GM18858 (cell line): ENCODE measurements around the gene MSH6.
"Not testable (repeated sequence)": the region's sequence is repeated elsewhere in the genome, so short reads cannot be mapped to it uniquely, and the experiment has no call there.

Experiments
- ATAC-seq: cut with Tn5 transposase; IDR thresholded peaks from one replicate; pipeline ENCODE4 v1.9.1; 2021; ENCODE audit not compliant: unreplicated experiment

MSH6 gene

DNA sequence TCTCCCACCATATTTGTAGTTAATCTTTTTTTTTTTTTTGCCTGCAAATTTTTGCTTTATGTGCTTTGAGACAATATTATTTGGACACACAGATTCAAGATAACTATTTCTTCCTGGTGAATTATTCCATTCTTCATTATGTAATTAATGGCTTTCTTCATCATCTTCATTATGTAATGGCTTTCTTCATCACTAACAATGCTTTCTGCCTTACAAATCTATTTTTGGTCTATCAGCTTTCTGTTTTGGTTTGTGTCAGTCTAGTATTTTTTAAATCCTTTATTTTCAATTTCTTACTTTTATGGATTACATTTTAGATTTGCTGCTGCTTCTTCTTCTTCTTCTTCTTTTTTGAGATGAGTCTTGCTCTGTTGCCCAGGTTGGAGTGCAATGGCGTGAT, 60.5 kb downstream of the MSH6 start:
- ATAC-seq, result no peak

DNA sequence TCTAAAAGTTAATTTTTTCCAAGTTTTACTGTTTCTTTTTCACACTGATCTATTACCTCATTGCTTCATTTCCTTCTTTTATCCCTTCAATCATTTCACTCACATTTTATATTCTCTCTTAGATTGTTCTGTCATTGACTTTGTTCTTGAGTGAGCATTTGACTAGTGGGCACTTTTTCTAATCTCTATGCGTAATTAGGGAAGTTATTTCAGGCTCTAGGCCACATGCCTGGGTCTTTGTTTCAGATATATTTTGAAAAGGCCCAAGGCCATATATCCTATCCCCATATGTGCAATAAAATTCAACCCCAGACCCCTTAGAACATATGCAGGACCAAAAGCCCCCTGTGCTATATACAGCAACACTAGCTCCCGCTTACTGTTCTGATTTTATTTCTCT, 61.2 kb downstream of the MSH6 start:
- no peak for ATAC-seq

DNA sequence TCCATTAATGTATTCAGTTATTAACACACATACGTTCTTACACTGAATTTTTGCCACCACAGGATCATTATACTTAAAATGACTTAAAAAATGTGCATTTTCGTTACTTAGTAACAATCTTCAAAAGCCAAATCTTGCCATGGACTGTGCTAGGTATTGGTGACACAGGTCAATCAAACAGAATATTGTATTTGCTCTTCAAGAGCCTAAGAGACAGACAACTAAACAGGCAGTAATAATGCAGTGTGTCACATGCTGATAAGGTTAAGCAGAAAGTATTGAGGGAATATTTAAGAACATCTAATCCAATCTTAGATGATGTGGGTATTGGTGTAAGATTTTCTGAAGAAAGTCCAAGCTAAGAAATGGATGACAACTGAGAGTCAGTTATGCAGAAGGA, 66.4 kb downstream of the MSH6 start:
- ATAC-seq, result no peak

GRCh38 chr2:47850198-47850597, 67.3 kb downstream of the MSH6 start:
- ATAC-seq, result no peak

GRCh38 chr2:47853067-47853777, 70.3 kb downstream of the MSH6 start:
- ATAC-seq, result not testable (repeated sequence)
